Endothelial cell of umbilical vein (primary cell): Measurements from ENCODE around the gene BSND. TPM values are rescaled to one million over a fixed set of nuclear protein-coding genes. Genes with fewer than 3 reads are reported as not detected.

Source experiments
- BruUV-seq: library from RNA; stranded (reverse); fragments of 400-500 nt; replicated peaks from 2 replicates; lab custom pipeline; 2021; lab: Mats Ljungman, UMichigan
- CTCF ChIA-PET: fragments of 300-600, 350-600 bp; sonication (Branson Sonifier 250); formaldehyde crosslinking; loops from one replicate; lab custom pipeline; 2021; ENCODE audit warnings: antibody characterized with exemption, inconsistent platforms; lab: Charles Lee
- POLR2A ChIA-PET: fragments of 300-600, 350-600 bp; sonication (Branson Sonifier 250); formaldehyde crosslinking; loops from one replicate; lab custom pipeline; 2021; ENCODE audit warnings: antibody characterized with exemption, inconsistent platforms; lab: Charles Lee
- DNase-seq: peaks from one replicate; pipeline ENCODE4 v3.0.0-alpha.2; 2011; ENCODE audit warnings: low read depth, low spot score
- FAIRE-seq: peaks from 2 replicates; lab custom pipeline; 2011; peaks lifted over from hg19 to GRCh38; lab: Jason Lieb, UNC
- H2AFZ ChIP-seq: 2 replicates; pipeline ENCODE4 v1.6.0; 2012; ENCODE audit warnings: low read depth, low read length, control low read depth, inconsistent platforms
- H3K27ac ChIP-seq: 2 replicates; pipeline ENCODE4 v1.5.1; 2011; ENCODE audit warnings: low read depth, mild to moderate bottlenecking, control low read depth, low read length, moderate library complexity; ENCODE audit not compliant: insufficient read depth
- H3K27me3 ChIP-seq, 2 experiments: 2 replicates each; pipeline versions ENCODE4 v1.6.0 to v1.6.1; 2011; ENCODE audit warnings: low read length in 2 of 2, mixed read lengths in 1 of 2; ENCODE audit not compliant: control insufficient read depth in 2 of 2, insufficient read depth in 2 of 2
- H3K36me3 ChIP-seq, 2 experiments: 2 replicates in 1 of 2; 3 replicates in 1 of 2; pipeline ENCODE4 v1.5.1; 2011; ENCODE audit warnings: low read length in 2 of 2, mild to moderate bottlenecking in 1 of 2, moderate library complexity in 1 of 2; ENCODE audit not compliant: control insufficient read depth in 2 of 2, insufficient read depth in 2 of 2; ENCODE audit errors: extremely low read depth in 1 of 2
- H3K4me1 ChIP-seq: 3 replicates; pipeline ENCODE4 v1.5.1; 2011; ENCODE audit warnings: mild to moderate bottlenecking, low read length; ENCODE audit not compliant: control insufficient read depth, insufficient read depth; ENCODE audit errors: extremely low read depth
- H3K4me2 ChIP-seq: 2 replicates; pipeline ENCODE4 v1.6.1; 2011; ENCODE audit warnings: low read length, control low read depth, mixed read lengths; ENCODE audit not compliant: insufficient read depth
- H3K4me3 ChIP-seq, 3 experiments: fragments of 200-600 bp in 1 of 3; sonication (generic), shearing (Covaris generic) in 1 of 3; replicated peaks in 1 of 3; 2 replicates each; pipeline ENCODE4 v1.5.1; 2011 to 2016; ENCODE audit warnings: control low read depth in 3 of 3, low read length in 3 of 3, mild to moderate bottlenecking in 2 of 3, inconsistent platforms in 1 of 3, low read depth in 1 of 3, moderate library complexity in 1 of 3; ENCODE audit not compliant: insufficient read depth in 1 of 3
- H3K79me2 ChIP-seq: 2 replicates; pipeline ENCODE4 v1.6.0; 2012; ENCODE audit warnings: low read length, inconsistent platforms; ENCODE audit not compliant: control insufficient read depth, insufficient read depth
- H3K9ac ChIP-seq: replicated peaks from 2 replicates; pipeline ENCODE3; 2011; ENCODE audit warnings: low read length, control low read depth; ENCODE audit not compliant: insufficient read depth; ENCODE audit errors: extremely low read depth
- H3K9me1 ChIP-seq: replicated peaks from 3 replicates; pipeline ENCODE4 v1.6.0; 2011; ENCODE audit warnings: mild to moderate bottlenecking, low read length; ENCODE audit not compliant: control insufficient read depth, insufficient read depth; ENCODE audit errors: extremely low read depth
- H3K9me3 ChIP-seq: replicated peaks from 2 replicates; pipeline ENCODE4 v1.5.1; 2012; ENCODE audit warnings: low read length, inconsistent platforms; ENCODE audit not compliant: control insufficient read depth, insufficient read depth
- H4K20me1 ChIP-seq: replicated peaks from 2 replicates; pipeline ENCODE3; 2011; ENCODE audit warnings: mild to moderate bottlenecking, low read length; ENCODE audit not compliant: control insufficient read depth, insufficient read depth; ENCODE audit errors: extremely low read depth
- EZH2 ChIP-seq: IDR thresholded peaks from 2 replicates; pipeline ENCODE4 v1.6.1; 2012; ENCODE audit warnings: borderline replicate concordance, low read depth, mild to moderate bottlenecking, moderate library complexity, low read length, inconsistent platforms; ENCODE audit not compliant: severe bottlenecking
- FOS ChIP-seq: IDR thresholded peaks from 2 replicates; pipeline ENCODE4 v1.6.1; 2011; ENCODE audit warnings: mild to moderate bottlenecking, low read length, moderate library complexity, borderline replicate concordance; ENCODE audit not compliant: insufficient read depth
- GATA2 ChIP-seq: IDR thresholded peaks from 2 replicates; pipeline ENCODE4 v1.7.0; 2011; ENCODE audit warnings: low read depth, mild to moderate bottlenecking, moderate library complexity, mixed read lengths, low read length; ENCODE audit not compliant: insufficient read length, insufficient read depth
- JUN ChIP-seq: IDR thresholded peaks from 2 replicates; pipeline ENCODE4 v1.6.1; 2011; ENCODE audit warnings: borderline replicate concordance, low read depth; ENCODE audit not compliant: insufficient read length, insufficient read depth
- MAX ChIP-seq: IDR thresholded peaks from 2 replicates; pipeline ENCODE4 v1.6.1; 2011; ENCODE audit not compliant: insufficient read depth, insufficient read length
- MYC ChIP-seq: IDR thresholded peaks from one replicate; pipeline ENCODE4 v1.6.1; 2011; ENCODE audit warnings: mild to moderate bottlenecking, low read depth, low read length
- POLR2A ChIP-seq: IDR thresholded peaks from 2 replicates; pipeline ENCODE4 v1.6.1; 2012; ENCODE audit warnings: low read depth, mild to moderate bottlenecking, control low read depth, low read length
- POLR2AphosphoS5 ChIP-seq: IDR thresholded peaks from 2 replicates; pipeline ENCODE4 v1.6.1; 2012; ENCODE audit warnings: low read depth, mild to moderate bottlenecking, control low read depth, low read length, moderate library complexity; ENCODE audit not compliant: insufficient read depth
- dilution Hi-C: fragments of 300-500 bp; cut with MboI; formaldehyde crosslinking; loops from one replicate; pipeline ENCODE4 v1.15.0; 2019; ENCODE audit warnings: low sequenced_read_pairs; ENCODE audit not compliant: extremely low pct_ligation_motif_present
- intact Hi-C: fragments of 100-400 bp; cut with micrococcal nuclease; formaldehyde crosslinking; loops from one replicate; pipeline ENCODE4 v1.10.0; 2022
- polyA plus RNA-seq, 4 experiments: library from polyadenylated mRNA; depleted of rRNA in 3 of 4; stranded (reverse) in 3 of 4; unstranded in 1 of 4; fragments of >200 nt; gene quantifications; 2 replicates each; pipeline versions ENCODE4 v1.2.1 to v1.2.3, GENCODE V29; 2011 to 2012; ENCODE audit warnings: missing spikeins in 1 of 4
- total RNA-seq: library from RNA; stranded (reverse); gene quantifications from 2 replicates; pipeline ENCODE4 v1.2.3, GENCODE V29; 2021
- TF ChIP-seq, protein P1 (sequence below), 2 donors: IDR thresholded peaks; 1 replicate in 1 of 2; 2 replicates in 1 of 2; pipeline ENCODE4 v1.5.1; 2011; ENCODE audit warnings: low read length in 2 of 2, mild to moderate bottlenecking in 2 of 2, moderate library complexity in 2 of 2, control low read depth in 1 of 2, inconsistent platforms in 1 of 2, low read depth in 1 of 2; ENCODE audit not compliant: insufficient read depth in 1 of 2; ENCODE audit errors: extremely low read depth in 1 of 2

BSND gene
- total and polyA plus RNA-seq, 2 donors (not counting 3 experiments of a cell fraction or from before 2014, with no cell fraction given) = not detected

- Histone ChIP-seq H3K4me2 (no peak overlapping the region), H3K4me1 (no peaks in the 10 kb centered on the region), H2AFZ (no peak overlapping the region), H3K36me3 (no peaks in the 10 kb centered on the region), H3K9ac (no peak overlapping the region), H3K4me3 (no peak overlapping the region), H3K9me3 (no peaks in the 10 kb centered on the region), H3K79me2 (no peaks in the 10 kb centered on the region), H4K20me1 (no peaks in the 10 kb centered on the region), H3K9me1 (no peaks in the 10 kb centered on the region), H3K27me3 (peaks cover 0 to 1% of the 10 kb centered on the region in 2 experiments), H3K27ac (no peak overlapping the region)
- CTCF ChIA-PET = interaction anchor here (0.9 kb wide), 1 partner anchor 16 kb away, joined by 3 read pairs; no protein-coding TSS in a partner anchor
- no peak for TF ChIP-seq POLR2AphosphoS5
- TF ChIP-seq, protein P1, sequence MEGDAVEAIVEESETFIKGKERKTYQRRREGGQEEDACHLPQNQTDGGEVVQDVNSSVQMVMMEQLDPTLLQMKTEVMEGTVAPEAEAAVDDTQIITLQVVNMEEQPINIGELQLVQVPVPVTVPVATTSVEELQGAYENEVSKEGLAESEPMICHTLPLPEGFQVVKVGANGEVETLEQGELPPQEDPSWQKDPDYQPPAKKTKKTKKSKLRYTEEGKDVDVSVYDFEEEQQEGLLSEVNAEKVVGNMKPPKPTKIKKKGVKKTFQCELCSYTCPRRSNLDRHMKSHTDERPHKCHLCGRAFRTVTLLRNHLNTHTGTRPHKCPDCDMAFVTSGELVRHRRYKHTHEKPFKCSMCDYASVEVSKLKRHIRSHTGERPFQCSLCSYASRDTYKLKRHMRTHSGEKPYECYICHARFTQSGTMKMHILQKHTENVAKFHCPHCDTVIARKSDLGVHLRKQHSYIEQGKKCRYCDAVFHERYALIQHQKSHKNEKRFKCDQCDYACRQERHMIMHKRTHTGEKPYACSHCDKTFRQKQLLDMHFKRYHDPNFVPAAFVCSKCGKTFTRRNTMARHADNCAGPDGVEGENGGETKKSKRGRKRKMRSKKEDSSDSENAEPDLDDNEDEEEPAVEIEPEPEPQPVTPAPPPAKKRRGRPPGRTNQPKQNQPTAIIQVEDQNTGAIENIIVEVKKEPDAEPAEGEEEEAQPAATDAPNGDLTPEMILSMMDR (IDR thresholded peaks at IDR 0.05; ENCODE audit: extremely low read depth in 1 of 2, insufficient read depth in 1 of 2, low read depth in 1 of 2, low read length in 2 of 2) = no peak
- TF ChIP-seq FOS = no peak
- TF ChIP-seq MYC = no peak
- no peak for TF ChIP-seq MAX
- no peak for TF ChIP-seq POLR2A
- TF ChIP-seq EZH2 = no peak
- TF ChIP-seq GATA2 = no peak
- no peak for TF ChIP-seq JUN
- POLR2A ChIA-PET = no interaction called here
- DNase-seq (no peak), FAIRE-seq (no peak)
- dilution Hi-C loops (no loop called here), intact Hi-C loops (no loop called here)
- no TSS peak for BruUV-seq
Measured at GRCh38 chr1:55054396-55054795, 55.7 kb downstream of the BSND start.
